Right ventricle myocardium inferior (tissue), 1 donor: Measurements from ENCODE around the gene HSD17B1. TPM values are rescaled to one million over a fixed set of nuclear protein-coding genes. Genes with fewer than 3 reads are reported as not detected.
A peak's percentile ranks its signal among the peaks of the same experiment; 100 is the strongest.

ENCODE experiments used
- ATAC-seq: fragments of 200-7000 bp; cut with Tn5 transposase; one replicate; pipeline ENCODE4 v1.9.1; 2020; ENCODE audit warnings: mild to moderate bottlenecking, moderate library complexity
- DNase-seq: peaks from one replicate; pipeline ENCODE4 v3.0.0; 2021; ENCODE audit errors: missing footprints
- intact Hi-C: fragments of 100-400 bp; cut with DNase I; formaldehyde crosslinking; loops from one replicate; pipeline ENCODE4 v1.11.0; 2022
- total RNA-seq: library from RNA; stranded (reverse); fragmentation: NEBNext Ultra II Directional; extraction: Animal tissue kit (Norgen Biotek cat#: 25700); gene quantifications from one replicate; pipeline ENCODE4 v1.2.1, GENCODE V29; 2021
- donor health status: DM: no; HTN: yes; CAD: no; lungs with severe emphysema.

Gene HSD17B1
- total RNA-seq, 1 donor from 2014 or later, result 1.4 TPM

GRCh38 chr17:42561897-42562387 lies 9.2 kb downstream of the HSD17B1 start, which contains the start of gene COASY:
TSS of gene COASY (plus strand) at chr17:42562148. CDS start at chr17:42562623, 475 bp downstream.
- DNase-seq (peak; percentile 97), ATAC-seq (peak; percentile 83)
- intact Hi-C loops, result no loop called here

- DNase-seq (no peak), ATAC-seq (no peak)
- intact Hi-C loops, result no loop called here
Observed at GRCh38 chr17:42562388-42563142, 9.8 kb downstream of the HSD17B1 start.

GRCh38 chr17:42563143-42563509 lies 10.4 kb downstream of the HSD17B1 start:
- DNase-seq (no peak), ATAC-seq (no peak)
- intact Hi-C loops, result no loop called here

GRCh38 chr17:42563543-42563942 lies 10.8 kb downstream of the HSD17B1 start:
- intact Hi-C loops, result no loop called here
- ATAC-seq (no peak), DNase-seq (no peak)

GRCh38 chr17:42563950-42564349 lies 11.2 kb downstream of the HSD17B1 start:
- ATAC-seq (no peak), DNase-seq (no peak)
- intact Hi-C loops, result no loop called here

- no peak for DNase-seq
- no peak for ATAC-seq
- intact Hi-C loops, result loop anchor here (5.0 kb wide), 1 partner anchor 42 kb away; the partner anchor contains the start of genes RETREG3 and TUBG1
Observed at GRCh38 chr17:42564815-42565522, 12.2 kb downstream of the HSD17B1 start.

- intact Hi-C loops, result loop anchor here (5.0 kb wide), 1 partner anchor 42 kb away; the partner anchor contains the start of genes RETREG3 and TUBG1
- DNase-seq, result no peak
- no peak for ATAC-seq
Observed at GRCh38 chr17:42565523-42566214, 12.9 kb downstream of the HSD17B1 start.

- intact Hi-C loops, result loop anchor here (5.0 kb wide), 1 partner anchor 41 kb away; the partner anchor contains the start of genes RETREG3 and TUBG1
- ATAC-seq (no peak), DNase-seq (no peak)
Observed at GRCh38 chr17:42566215-42566882, 13.6 kb downstream of the HSD17B1 start.

- peak; percentile 98 for DNase-seq
- ATAC-seq, result peak; percentile 85
- intact Hi-C loops, result loop anchor here (5.0 kb wide), 1 partner anchor 40 kb away; the partner anchor contains the start of genes RETREG3 and TUBG1
Observed at GRCh38 chr17:42566883-42567573, 14.3 kb downstream of the HSD17B1 start, which contains the start of gene MLX. TSS of gene MLX (plus strand) at chr17:42567100. CDS start at chr17:42567125, 25 bp downstream.

- intact Hi-C loops, result loop anchor here (5.0 kb wide), 1 partner anchor 39 kb away; the partner anchor contains the start of genes RETREG3 and TUBG1
- ATAC-seq (no peak), DNase-seq (no peak)
Observed at GRCh38 chr17:42568341-42569111, 15.8 kb downstream of the HSD17B1 start.

GRCh38 chr17:42571435-42572225 lies 18.9 kb downstream of the HSD17B1 start:
- intact Hi-C loops, result loop anchor here (10.0 kb wide), 1 partner anchor 253 kb away; the partner anchor contains the start of gene BECN1
- no peak for DNase-seq
- no peak for ATAC-seq

- intact Hi-C loops, result loop anchor here (10.0 kb wide), 1 partner anchor 252 kb away; the partner anchor contains the start of gene BECN1
- ATAC-seq, result no peak
- DNase-seq, result no peak
Observed at GRCh38 chr17:42573095-42573494, 20.4 kb downstream of the HSD17B1 start.

GRCh38 chr17:42574463-42574862 lies 21.7 kb downstream of the HSD17B1 start:
- DNase-seq, result no peak
- intact Hi-C loops, result loop anchor here (10.0 kb wide), 1 partner anchor 250 kb away; the partner anchor contains the start of gene BECN1
- no peak for ATAC-seq

GRCh38 chr17:42577140-42577531 lies 24.4 kb downstream of the HSD17B1 start:
- no peak for ATAC-seq
- DNase-seq, result no peak
- intact Hi-C loops, result loop anchor here (5.0 to 10.0 kb wide), 2 partner anchors 185 to 248 kb away; partner anchors contain the start of genes BECN1 and RAMP2

GRCh38 chr17:42577532-42578281 lies 25.0 kb downstream of the HSD17B1 start, which contains the start of gene PSMC3IP:
TSS of gene PSMC3IP (minus strand) at chr17:42577729. CDS start at chr17:42577686, 43 bp downstream.
- DNase-seq, result peak; percentile 97
- intact Hi-C loops, result loop anchor here (2.0 to 10.0 kb wide), 3 partner anchors 101 to 247 kb away; partner anchors contain the start of genes BECN1 and RAMP2
- peak; percentile 95 for ATAC-seq
